ENCODE measurements around the gene ABHD6.
A peak's percentile ranks its signal among the peaks of the same experiment; 100 is the strongest.
"Not testable (repeated sequence)": the region's sequence is repeated elsewhere in the genome, so short reads cannot be mapped to it uniquely, and the experiment has no call there.

Gene ABHD6

DNA sequence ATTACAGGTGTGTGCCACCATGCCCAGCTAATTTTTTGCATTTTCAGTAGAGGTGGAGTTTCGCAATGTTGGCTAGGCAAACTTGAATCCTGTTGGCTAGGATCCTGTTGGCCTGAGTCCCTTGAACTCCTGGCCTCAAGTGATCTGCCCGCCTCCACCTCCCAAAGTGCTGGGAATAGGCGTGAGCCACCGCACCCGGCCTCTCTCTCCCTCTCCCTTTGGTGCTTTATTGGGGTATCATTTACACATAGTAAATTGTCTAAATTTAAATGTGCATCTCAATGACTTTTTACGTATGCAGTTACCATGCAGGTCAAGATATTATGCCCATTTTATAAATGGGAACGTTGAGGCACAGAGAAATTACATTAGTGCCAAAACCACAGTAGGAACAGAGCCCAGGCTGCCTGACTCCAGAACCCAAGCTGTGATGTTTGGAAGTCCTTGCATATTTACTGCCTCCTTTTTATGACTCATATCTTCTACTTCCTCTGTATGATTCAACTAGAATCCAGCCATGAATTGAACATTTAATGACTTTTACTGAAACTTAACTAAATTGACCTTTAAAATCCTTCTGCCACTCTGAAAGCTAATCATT, 34.4 kb downstream of the ABHD6 start:
- Histone ChIP-seq H3K4me1 (peaks cover 0 to 29% (median 3%) of the 10 kb centered on the region in 10 experiments; a peak in 10 of 20 replicates), H3K4me3 (no peak overlapping the region), H4K20me1 (no peaks in the 10 kb centered on the region), H3K9me3 (replicated peaks in 1 of 11) (peaks cover 4 to 15% (median 9%) of the 10 kb centered on the region in 11 experiments; a peak in 12 of 22 replicates), H3K36me3 (peaks cover 20 to 57% (median 31%) of the 10 kb centered on the region in 11 experiments; a peak in 18 of 22 replicates), H3K9ac (no peak overlapping the region), H3K4me2 (peak overlapping the region in 4 of 11 experiments; percentile 41 to 72 (median 62); a peak in 7 of 22 replicates), H3K27ac (peak overlapping the region in 4 of 11 experiments; percentile 37 to 63 (median 51); a peak in 7 of 22 replicates), H3K27me3 (no peaks in the 10 kb centered on the region)
- peak in 6 of 11 experiments; percentile 10 to 66 (median 37); a peak in 5 of 22 replicates for TF ChIP-seq Cebpa-rat (IDR thresholded peaks at IDR 0.05)

DNA sequence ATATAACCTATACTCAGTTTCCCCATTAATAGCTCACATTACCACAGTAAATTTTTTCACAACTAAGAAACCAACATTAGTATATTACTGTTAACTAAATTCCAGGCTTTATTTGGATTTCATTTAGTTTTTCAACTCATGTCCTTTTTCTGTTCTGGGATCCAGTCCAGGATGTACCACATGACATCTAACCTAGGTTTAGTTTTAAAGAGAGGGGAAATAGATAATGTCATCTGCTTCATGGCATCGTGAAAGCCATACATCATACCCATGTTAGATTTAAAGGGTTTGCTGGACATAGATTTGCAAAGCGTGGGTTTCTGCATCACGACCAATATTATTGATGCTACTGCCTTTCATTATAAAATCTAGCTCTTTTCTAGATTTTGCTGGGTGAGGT, 35.3 kb downstream of the ABHD6 start:
- Histone ChIP-seq H3K4me1 (peaks cover 0 to 23% (median 3%) of the 10 kb centered on the region in 10 experiments; a peak in 10 of 20 replicates), H4K20me1 (no peaks in the 10 kb centered on the region), H3K4me3 (no peak overlapping the region), H3K9ac (no peak overlapping the region), H3K4me2 (peak overlapping the region in 2 of 11 experiments; percentile 61 to 63; a peak in 2 of 22 replicates), H3K9me3 (replicated peaks in 1 of 11) (peaks cover 4 to 16% (median 10%) of the 10 kb centered on the region in 11 experiments; a peak in 12 of 22 replicates), H3K36me3 (peaks cover 14 to 52% (median 22%) of the 10 kb centered on the region in 11 experiments; a peak in 18 of 22 replicates), H3K27ac (peak overlapping the region in 3 of 11 experiments; percentile 37 to 63 (median 56); a peak in 3 of 22 replicates), H3K27me3 (no peaks in the 10 kb centered on the region)
- TF ChIP-seq Cebpa-rat (IDR thresholded peaks at IDR 0.05) = no peak

DNA sequence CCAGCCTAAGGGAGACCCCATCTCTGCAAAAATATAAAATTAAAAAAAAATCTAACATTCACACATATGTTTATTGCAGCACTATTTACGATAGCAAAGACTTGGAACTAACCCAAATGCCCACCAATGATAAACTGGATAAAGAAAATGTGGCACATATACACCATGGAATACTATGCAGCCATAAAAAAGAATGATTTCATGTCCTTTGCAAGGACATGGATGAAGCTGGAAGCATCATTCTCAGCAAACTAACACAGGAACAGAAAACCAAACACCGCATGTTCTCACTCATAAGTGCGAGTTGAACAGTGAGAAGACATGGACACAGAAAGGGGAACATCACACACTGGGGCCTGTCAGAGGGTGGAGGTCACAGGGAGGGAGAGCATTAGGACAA, 35.8 kb downstream of the ABHD6 start:
- H3K27me3 ChIP-seq, H3K4me2 ChIP-seq, H4K20me1 ChIP-seq, H3K9ac ChIP-seq, H3K4me3 ChIP-seq, H3K27ac ChIP-seq: not testable (repeated sequence)
- Histone ChIP-seq H3K4me1 (peaks cover 0 to 23% (median 3%) of the 10 kb centered on the region in 10 experiments; a peak in 10 of 20 replicates), H3K9me3 (replicated peaks in 1 of 11) (peaks cover 4 to 16% (median 10%) of the 10 kb centered on the region in 11 experiments; a peak in 12 of 22 replicates), H3K36me3 (peaks cover 11 to 49% (median 22%) of the 10 kb centered on the region in 11 experiments; a peak in 17 of 22 replicates)

DNA sequence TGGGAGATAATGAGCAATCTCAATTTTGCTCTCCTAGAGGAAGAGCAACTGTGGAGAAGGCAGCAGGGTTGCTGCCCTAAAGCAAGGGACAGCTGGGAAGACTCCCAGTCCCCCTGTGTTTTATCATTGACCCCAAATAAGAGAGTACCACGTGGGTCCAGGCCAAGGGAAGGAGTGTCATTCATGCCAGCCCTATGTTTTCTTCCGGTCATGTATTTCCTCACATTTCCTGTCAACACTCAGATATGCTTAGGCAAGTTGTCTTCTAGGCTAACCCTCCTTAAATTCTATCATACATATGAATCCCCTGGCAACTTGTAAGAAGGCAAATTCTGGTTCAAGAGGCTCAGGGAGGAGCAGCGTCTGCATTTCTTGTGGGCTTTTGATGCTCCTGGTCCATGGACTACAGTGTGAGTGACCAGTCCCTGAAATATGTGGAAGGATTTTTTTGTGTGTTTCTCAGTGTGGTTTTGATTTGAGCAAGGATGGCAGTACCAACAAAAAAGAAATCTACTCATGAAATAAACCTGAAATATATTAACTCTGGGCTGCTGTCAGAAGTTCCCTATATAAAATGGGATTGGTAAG, 36.5 kb downstream of the ABHD6 start:
- Histone ChIP-seq H3K27ac (no peak overlapping the region), H3K9ac (no peak overlapping the region), H3K4me1 (peaks cover 0 to 23% (median 3%) of the 10 kb centered on the region in 10 experiments; a peak in 10 of 20 replicates), H3K36me3 (peaks cover 11 to 41% (median 19%) of the 10 kb centered on the region in 11 experiments; a peak in 16 of 22 replicates), H4K20me1 (no peaks in the 10 kb centered on the region), H3K4me3 (no peak overlapping the region), H3K4me2 (no peak overlapping the region; a peak in 1 of 22 replicates), H3K9me3 (replicated peaks in 1 of 11) (peaks cover 4 to 16% (median 10%) of the 10 kb centered on the region in 11 experiments; a peak in 12 of 22 replicates), H3K27me3 (no peaks in the 10 kb centered on the region)
- no peak for TF ChIP-seq Cebpa-rat (IDR thresholded peaks at IDR 0.05)

DNA sequence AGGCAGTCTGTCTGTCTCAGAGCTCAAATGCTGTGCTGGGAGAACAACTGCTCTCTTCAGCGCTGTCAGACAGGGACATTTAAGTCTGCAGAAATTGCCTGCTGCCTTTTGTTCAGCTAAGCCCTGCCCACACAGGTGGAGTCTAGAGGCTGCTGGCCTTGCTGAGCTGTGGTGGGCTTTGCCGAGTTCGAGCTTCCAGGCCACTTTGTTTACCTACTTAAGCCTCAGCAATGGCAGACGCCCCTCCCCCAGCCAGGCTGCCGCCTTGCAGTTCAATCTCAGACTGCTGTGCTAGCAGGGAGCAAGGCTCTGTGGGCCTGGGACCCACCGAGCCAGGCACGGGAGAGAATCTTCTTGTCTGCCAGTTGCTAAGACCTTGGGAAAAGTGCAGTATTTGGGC, 43.5 kb downstream of the ABHD6 start:
- Histone ChIP-seq H3K27ac (no peak overlapping the region), H3K4me3 (no peak overlapping the region), H3K4me2 (no peak overlapping the region), H3K36me3 (peaks cover 5 to 48% (median 16%) of the 10 kb centered on the region in 11 experiments; a peak in 14 of 22 replicates), H4K20me1 (no peaks in the 10 kb centered on the region), H3K9me3 (replicated peaks in 1 of 11) (peaks cover 3 to 6% (median 5%) of the 10 kb centered on the region in 11 experiments; a peak in 9 of 22 replicates), H3K4me1 (no peaks in the 10 kb centered on the region), H3K27me3 (no peaks in the 10 kb centered on the region), H3K9ac (no peak overlapping the region)
- TF ChIP-seq Cebpa-rat (IDR thresholded peaks at IDR 0.05) = no peak

DNA sequence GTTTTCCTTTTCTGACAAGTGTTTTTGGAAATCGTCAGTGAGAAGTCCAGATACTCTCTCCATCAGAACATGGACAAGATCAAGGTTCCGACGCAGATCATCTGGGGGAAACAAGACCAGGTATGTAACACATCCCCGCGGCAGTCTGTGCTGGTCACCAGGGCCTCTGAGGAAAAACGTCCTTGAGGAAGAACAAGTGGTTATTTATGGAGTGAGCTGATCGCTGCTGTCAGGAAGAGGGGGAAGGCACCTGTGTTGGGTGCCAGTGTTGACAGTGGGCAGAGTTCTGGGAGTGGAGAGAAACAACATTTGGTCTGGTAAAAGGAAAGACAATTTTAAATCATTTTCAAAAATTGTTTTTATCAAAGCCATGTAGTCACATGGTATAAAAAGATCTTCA, 47.7 kb downstream of the ABHD6 start:
- H3K9ac ChIP-seq = no peak overlapping the region
- TF ChIP-seq Cebpa-rat (IDR thresholded peaks at IDR 0.05) = no peak
- H3K4me2 ChIP-seq = no peak overlapping the region
- no peaks in the 10 kb centered on the region for H3K27me3 ChIP-seq
- peaks cover 10 to 73% (median 29%) of the 10 kb centered on the region in 11 experiments; a peak in 18 of 22 replicates for H3K36me3 ChIP-seq
- no peak overlapping the region for H3K4me3 ChIP-seq
- H3K9me3 ChIP-seq (replicated peaks in 1 of 11) = peaks cover 0 to 8% (median 5%) of the 10 kb centered on the region in 11 experiments; a peak in 11 of 22 replicates
- no peak overlapping the region for H3K27ac ChIP-seq
- H4K20me1 ChIP-seq = no peaks in the 10 kb centered on the region
- H3K4me1 ChIP-seq = peaks cover 0 to 4% (median 0%) of the 10 kb centered on the region in 10 experiments; a peak in 1 of 20 replicates

DNA sequence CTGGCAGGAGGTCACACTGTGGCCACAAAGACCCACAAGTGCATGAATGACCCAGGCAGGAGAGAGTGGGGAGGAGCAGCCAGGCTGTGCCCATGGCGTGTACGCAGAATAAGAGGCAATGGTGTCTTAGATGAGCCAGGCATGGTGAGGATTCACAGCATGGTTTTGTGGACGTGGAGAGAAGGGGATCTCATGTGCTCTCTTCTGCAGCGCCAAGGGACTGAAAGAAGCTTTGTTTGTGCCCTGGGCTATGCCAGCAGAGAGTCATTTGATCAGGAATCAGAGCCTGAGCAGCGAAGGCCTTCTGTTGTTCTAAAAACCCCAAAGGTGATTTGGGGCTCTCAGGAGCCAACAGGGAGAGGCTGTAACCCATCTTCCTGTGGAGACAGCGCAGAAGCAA, 49.8 kb downstream of the ABHD6 start:
- Histone ChIP-seq H3K36me3 (peaks cover 0 to 59% (median 21%) of the 10 kb centered on the region in 11 experiments; a peak in 17 of 22 replicates), H3K4me2 (no peak overlapping the region), H3K4me1 (peaks cover 0 to 4% (median 0%) of the 10 kb centered on the region in 10 experiments; a peak in 1 of 20 replicates), H3K9ac (no peak overlapping the region), H3K4me3 (no peak overlapping the region), H3K27me3 (no peaks in the 10 kb centered on the region), H3K27ac (no peak overlapping the region), H4K20me1 (no peaks in the 10 kb centered on the region), H3K9me3 (replicated peaks in 1 of 11) (peaks cover 0 to 12% (median 6%) of the 10 kb centered on the region in 11 experiments; a peak in 12 of 22 replicates)
- no peak for TF ChIP-seq Cebpa-rat (IDR thresholded peaks at IDR 0.05)

DNA sequence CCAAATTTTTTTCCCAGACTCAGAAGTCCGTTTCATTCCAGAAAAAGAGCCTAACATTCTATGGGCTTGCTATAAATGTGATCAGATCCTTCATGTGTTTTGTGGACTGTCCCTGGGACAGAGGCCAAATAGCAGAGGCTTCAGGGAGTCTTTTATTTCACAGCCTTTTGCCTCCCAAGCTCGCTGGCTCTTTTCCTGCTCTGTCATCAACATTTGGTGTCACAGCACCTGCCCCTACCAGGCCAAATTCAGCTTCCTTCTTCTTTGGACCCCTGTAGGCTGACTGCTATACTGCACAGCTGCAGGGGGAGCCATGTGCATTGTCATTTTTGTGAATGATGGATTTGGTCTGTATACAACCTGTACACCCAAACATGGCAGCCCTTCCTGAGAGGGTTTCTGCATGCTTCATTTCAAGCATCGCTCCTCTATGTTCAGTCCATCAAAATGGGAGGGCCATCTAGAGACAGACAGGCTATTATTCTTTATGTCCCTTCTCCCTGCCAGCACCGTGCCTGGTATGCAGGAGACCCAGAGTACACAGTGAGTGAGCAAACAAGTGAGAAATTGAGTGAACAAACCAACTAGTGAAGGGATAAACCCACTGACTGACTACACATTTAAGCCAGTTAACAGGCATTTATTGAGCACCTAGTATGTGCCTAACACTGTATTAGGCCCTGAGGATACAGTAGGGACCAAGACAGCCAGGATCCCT, 50.6 kb downstream of the ABHD6 start:
- H3K9ac ChIP-seq = no peak overlapping the region
- peaks cover 0 to 12% (median 6%) of the 10 kb centered on the region in 11 experiments; a peak in 12 of 22 replicates for H3K9me3 ChIP-seq (replicated peaks in 1 of 11)
- no peak overlapping the region for H3K4me2 ChIP-seq
- no peak for TF ChIP-seq Cebpa-rat (IDR thresholded peaks at IDR 0.05)
- no peaks in the 10 kb centered on the region for H4K20me1 ChIP-seq
- H3K4me1 ChIP-seq = peaks cover 0 to 4% (median 0%) of the 10 kb centered on the region in 10 experiments; a peak in 1 of 20 replicates
- H3K4me3 ChIP-seq = no peak overlapping the region
- H3K27ac ChIP-seq = no peak overlapping the region
- H3K36me3 ChIP-seq = peaks cover 0 to 51% (median 21%) of the 10 kb centered on the region in 11 experiments; a peak in 17 of 22 replicates
- no peaks in the 10 kb centered on the region for H3K27me3 ChIP-seq

DNA sequence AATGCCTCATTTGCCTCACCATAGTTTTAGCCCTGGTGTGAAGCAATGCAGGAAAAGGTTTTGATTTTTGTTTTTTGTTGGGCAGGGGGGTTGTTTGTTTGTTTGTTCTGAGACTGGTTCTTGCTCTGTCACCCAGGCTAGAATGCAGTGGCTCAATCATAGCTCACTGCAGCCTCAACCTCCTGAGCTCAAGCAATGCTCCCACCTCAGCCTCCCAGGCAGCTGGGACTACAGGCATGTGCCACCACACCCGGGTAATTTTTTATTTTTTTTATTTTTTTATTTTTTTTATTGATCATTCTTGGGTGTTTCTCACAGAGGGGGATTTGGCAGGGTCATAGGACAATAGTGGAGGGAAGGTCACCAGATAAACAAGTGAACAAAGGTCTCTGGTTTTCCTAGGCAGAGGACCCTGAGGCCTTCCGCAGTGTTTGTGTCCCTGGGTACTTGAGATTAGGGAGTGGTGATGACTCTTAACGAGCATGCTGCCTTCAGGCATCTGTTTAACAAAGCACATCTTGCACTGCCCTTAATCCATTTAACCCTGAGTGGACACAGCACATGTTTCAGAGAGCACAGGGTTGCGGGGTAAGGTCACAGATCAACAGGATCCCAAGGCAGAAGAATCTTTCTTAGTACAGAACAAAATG, 51.5 kb downstream of the ABHD6 start:
- H3K4me2 ChIP-seq, H4K20me1 ChIP-seq, H3K9ac ChIP-seq, H3K4me1 ChIP-seq, H3K27me3 ChIP-seq, H3K27ac ChIP-seq, H3K4me3 ChIP-seq: not testable (repeated sequence)
- Histone ChIP-seq H3K36me3 (peaks cover 0 to 48% (median 21%) of the 10 kb centered on the region in 11 experiments; a peak in 17 of 22 replicates), H3K9me3 (replicated peaks in 1 of 11) (peaks cover 0 to 12% (median 6%) of the 10 kb centered on the region in 11 experiments; a peak in 12 of 22 replicates)

DNA sequence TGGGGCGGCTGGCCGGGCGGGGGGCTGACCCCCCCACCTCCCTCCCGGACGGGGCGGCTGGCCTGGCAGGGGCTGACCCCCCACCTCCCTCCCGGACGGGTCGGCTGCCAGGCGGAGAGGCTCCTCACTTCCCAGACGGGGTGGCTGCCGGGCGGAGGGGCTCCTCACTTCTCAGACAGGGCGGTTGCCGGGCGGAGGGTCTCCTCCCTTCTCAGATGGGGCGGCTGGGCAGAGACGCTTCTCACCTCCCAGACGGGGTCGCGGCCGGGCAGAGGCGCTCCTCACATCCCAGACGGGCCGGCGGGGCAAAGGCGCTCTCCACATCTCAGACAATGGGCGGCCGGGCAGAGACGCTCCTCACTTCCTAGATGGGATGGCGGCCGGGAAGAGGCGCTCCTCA, 52.9 kb downstream of the ABHD6 start:
- H3K4me2 ChIP-seq, H3K27ac ChIP-seq, H4K20me1 ChIP-seq, H3K4me1 ChIP-seq, H3K27me3 ChIP-seq, H3K4me3 ChIP-seq, H3K9ac ChIP-seq: not testable (repeated sequence)
- Histone ChIP-seq H3K9me3 (replicated peaks in 1 of 11) (peaks cover 4 to 13% (median 8%) of the 10 kb centered on the region in 11 experiments; a peak in 15 of 22 replicates), H3K36me3 (peaks cover 0 to 43% (median 17%) of the 10 kb centered on the region in 11 experiments; a peak in 16 of 22 replicates)

Data from BLaER1 treated with 17β-estradiol and CSF1 and Interleukin-3, amounts not matched to agents 10 nM and 100 nM (cell line).